HTERT RPE-1 (cell line): Measurements from ENCODE around the gene PRR33.

ENCODE experiments used
- in situ Hi-C: fragments of 300-500 bp; cut with MboI; formaldehyde crosslinking; loops from 4 replicates; pipeline ENCODE4 v1.14.3; 2020; ENCODE audit warnings: low sequenced_read_pairs

The PRR33 gene

GRCh38 chr11:1928470-1928890 lies 36.8 kb upstream of the PRR33 start:
- in situ Hi-C loops, result no loop called here

DNA sequence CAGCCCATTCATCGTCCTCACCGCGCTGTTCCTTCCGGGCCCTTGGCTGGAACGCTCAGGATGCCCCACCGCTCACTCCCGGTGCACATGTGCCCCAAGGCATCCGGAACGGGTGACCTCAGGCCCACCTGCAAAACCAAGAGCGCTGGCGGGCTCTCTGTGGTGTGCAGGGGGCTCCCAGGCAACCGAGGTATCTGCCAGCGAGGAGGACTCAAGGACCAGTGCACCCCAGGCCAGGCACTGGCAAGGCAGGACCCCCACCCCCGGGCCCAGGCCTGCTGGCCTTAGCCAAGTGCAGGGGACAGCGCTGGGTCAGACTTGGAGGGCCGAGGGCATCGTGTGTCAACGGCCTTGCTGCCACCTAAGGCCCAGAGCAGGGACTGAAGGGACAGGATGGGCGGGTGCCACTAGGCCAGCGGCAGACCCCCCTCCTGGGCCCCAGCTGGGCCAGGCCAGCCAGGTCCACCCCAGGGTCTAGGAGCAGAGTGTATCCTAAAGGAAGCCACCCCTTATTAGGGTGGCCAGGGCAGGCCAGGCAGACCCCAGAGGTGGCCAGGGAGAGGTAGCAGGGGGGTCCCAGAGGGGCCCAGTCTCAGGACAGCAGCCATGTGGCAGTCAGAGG lies 36.3 kb upstream of the PRR33 start:
- in situ Hi-C loops, result no loop called here

DNA sequence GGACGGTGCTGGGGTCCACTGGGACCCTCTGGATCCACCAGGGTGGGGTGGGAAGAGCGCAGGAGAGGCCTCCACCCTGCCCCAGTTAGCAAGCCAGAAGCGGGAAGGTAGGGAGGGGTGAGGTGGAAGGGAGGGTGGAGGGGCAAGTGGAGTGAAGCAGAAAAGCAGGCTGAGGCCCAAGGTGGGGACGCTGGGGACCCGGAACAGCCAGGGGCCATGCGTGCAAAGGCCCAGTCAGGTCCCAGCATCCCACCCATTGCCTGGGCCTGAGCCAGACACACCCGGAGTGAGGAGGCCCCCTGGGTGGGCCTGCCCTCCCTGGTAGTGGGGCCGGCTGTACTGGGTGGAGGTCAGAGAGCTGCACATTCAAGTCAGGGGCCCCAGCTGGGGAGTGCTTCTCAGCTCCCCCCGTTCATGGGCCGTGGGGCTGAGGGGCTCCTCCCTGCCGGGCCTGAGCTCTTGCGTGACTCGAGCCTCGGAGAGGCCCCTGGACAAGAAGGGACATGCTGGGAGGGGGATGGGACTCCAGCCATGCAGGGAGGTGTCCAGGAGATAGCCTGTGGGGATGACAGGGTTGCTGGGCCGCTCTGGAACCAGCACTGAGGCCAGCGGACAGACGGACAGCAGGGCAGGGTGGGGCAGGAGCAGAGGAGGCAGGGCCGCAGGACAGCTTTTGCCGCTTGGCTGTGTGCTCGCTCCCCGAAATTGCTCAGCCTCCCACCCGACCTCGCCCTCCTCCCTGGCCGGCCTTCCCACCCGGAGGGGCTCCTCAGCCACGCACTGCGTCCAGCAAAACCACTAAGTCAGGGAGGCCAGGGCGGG lies 35.5 kb upstream of the PRR33 start:
- in situ Hi-C loops, result no loop called here

- in situ Hi-C loops, result no loop called here
These were observed 34.7 kb upstream of the PRR33 start for GRCh38 chr11:1926156-1927025.

DNA sequence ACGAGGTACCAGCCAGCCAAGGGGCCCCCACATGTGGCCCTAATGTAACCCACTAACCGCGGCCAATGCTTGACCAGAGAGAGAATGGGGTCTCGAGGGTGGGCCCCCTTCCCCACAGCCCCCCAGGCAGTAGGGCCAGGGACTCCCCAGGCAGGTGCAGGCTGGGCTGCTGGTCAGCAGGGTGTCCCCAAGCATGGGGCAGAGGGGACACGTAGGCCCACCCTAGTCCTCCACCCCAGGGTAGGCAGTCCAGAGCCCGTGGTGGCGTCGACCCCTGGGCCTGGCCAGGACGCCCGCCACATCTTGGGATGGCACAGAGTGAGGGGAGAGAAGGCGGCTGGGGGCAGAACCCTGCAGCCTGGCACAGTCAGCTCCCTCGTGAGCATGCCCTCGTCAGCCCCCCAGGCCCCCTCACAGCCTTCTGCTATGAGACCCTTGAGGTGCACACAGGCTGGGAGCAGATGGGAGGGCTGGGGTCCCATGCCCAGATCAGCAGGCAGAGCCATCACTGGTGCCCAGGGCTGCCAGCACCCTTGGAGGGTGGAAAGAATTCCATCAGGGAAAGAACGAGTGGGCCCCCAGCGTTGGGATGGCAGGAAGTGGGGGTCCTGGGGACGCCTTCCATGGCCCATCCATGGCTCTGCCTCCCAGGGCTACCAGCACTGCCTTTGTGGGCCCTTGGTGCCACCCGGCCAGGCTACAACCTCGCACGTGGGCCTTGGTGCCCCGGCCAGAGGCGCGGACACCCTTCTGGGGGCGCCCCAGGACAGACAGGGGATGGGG lies 33.9 kb upstream of the PRR33 start:
- in situ Hi-C loops, result no loop called here

GRCh38 chr11:1924646-1925372 lies 33.1 kb upstream of the PRR33 start:
- in situ Hi-C loops, result no loop called here

DNA sequence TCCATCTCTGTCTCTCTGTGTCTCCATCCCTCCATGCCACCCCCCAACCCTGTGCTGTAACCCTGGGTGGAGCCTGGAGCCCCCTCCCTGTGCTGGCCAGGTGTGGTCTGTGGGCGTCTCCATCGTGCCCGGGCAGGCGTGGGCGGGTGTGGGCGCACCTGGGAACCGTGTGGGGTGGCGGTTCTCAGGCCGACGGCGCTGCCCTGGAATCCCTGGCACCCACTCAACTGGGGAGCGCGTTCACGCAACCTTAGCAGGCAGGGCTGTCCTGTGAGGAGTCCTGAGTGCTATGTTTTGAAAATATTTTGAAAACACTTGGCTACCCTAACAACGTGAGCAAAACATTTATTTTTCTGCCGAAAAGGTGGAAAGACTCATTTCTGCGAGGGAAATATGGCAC lies 32.5 kb upstream of the PRR33 start:
- in situ Hi-C loops, result no loop called here

- in situ Hi-C loops, result no loop called here
These were observed 31.7 kb upstream of the PRR33 start for GRCh38 chr11:1923201-1923956.

DNA sequence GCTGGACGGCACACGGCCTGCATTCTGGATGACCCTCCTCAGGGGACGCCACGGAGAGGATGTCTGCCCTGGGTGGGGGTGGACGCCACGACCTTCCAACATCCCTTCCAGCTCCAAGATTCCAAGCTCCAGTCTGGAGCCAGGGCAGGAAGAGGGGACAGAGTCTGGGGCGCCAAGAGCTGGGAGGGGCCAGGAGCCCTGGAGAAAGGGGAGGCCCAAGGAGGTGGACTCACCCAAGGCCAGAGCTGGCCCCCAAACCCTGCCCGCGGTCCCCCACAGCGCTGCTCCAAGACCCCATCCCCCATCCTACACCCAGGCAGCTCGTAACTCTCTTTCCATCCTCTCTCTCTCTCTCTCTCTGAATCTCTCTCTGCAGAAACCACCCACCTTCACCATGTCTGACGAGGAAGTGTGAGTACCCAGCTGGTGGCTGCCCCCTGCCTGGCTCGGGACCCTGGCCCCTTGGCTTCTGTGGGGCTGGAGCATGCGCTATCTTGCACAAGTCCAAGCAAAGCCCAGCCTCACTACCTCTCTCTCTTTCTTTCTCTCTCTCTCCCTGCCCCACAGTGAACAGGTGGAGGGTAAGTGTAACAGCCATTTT lies 30.9 kb upstream of the PRR33 start:
- in situ Hi-C loops, result no loop called here

- in situ Hi-C loops, result no loop called here
These were observed 30.0 kb upstream of the PRR33 start for GRCh38 chr11:1921574-1922141.

- in situ Hi-C loops, result no loop called here
These were observed 29.3 kb upstream of the PRR33 start for GRCh38 chr11:1920909-1921573.

DNA sequence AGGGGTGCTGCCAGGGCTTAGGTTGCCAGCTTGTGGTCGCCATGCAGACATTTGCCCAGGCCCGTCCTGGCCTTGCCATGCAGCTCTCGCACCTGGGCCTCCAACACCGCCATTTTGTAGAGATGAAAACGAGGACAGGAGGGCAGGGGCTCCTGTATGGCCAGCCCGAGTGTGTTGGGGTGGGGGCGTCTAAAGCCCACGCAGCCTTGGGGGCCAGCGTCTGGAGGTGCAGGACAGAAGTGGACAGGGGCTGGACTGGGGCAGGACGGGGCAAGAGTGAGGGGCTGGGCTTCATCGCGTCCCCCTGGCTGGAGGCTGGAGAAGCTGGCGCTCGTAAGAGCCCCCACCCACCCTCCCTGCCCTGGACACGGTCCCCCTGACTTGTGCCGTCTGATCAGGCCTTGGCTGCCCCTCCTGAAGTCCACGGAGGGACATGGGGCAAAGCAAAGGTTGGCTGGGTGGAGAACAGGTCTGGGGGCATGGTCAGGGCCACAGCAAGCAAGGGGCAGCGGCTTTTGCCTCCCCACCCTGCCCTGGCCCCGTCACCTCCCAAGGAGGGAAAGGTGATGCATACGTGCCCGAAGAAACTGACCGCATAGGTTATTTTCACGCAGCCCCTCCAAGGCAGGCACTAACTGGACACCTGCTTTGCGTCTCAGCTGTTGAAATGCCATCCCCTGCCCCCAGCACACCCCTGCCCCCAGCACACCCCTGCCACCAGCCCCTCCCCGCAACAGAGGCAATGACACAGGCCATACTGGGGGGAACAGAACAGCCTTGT lies 28.6 kb upstream of the PRR33 start:
- in situ Hi-C loops, result no loop called here

- in situ Hi-C loops, result no loop called here
These were observed 27.9 kb upstream of the PRR33 start, which contains the start of gene TNNT3 for GRCh38 chr11:1919391-1920127. Gene TNNT3, plus strand, starts transcription at chr11:1919703. Its CDS starts 3,172 bp downstream, at chr11:1922875.

GRCh38 chr11:1918436-1919315 lies 27.0 kb upstream of the PRR33 start:
- in situ Hi-C loops, result no loop called here
